HEK293T (cell line): ENCODE results near the gene B4GALT7.
"Not testable (repeated sequence)": the region's sequence is repeated elsewhere in the genome, so short reads cannot be mapped to it uniquely, and the experiment has no call there.

ENCODE experiments used
- CTCF ChIA-PET: fragments of 350-600 bp; formaldehyde crosslinking; extraction: SDS; loops from one replicate; lab custom pipeline; 2021; ENCODE audit warnings: antibody characterized with exemption, inconsistent platforms; lab: Yijun Ruan, JAX
- POLR2A ChIA-PET: fragments of 350-600 bp; formaldehyde crosslinking; extraction: SDS; loops from one replicate; lab custom pipeline; 2020; ENCODE audit warnings: antibody characterized with exemption, inconsistent platforms; lab: Yijun Ruan, JAX
- DNase-seq: peaks from one replicate; pipeline ENCODE4 v3.0.0; 2012; ENCODE audit warnings: mixed read lengths; ENCODE audit errors: extremely low spot score
- ARNT ChIP-seq: fragments of 450-650 bp; IDR thresholded peaks from 2 replicates; pipeline ENCODE4 v1.6.1; 2017; ENCODE audit warnings: mild to moderate bottlenecking
- BHLHE40 ChIP-seq: fragments of 450-650 bp; IDR thresholded peaks from 2 replicates; pipeline ENCODE4 v1.6.1; 2016; ENCODE audit warnings: mild to moderate bottlenecking, moderate library complexity, borderline replicate concordance
- CTBP1 ChIP-seq: fragments of 450-650 bp; IDR thresholded peaks from 2 replicates; pipeline ENCODE4 v1.6.1; 2016; ENCODE audit warnings: borderline replicate concordance
- ELF4 ChIP-seq: fragments of 450-650 bp; IDR thresholded peaks from 2 replicates; pipeline ENCODE4 v1.6.1; 2017; ENCODE audit warnings: antibody characterized with exemption
- FOXA1 ChIP-seq: fragments of 450-650 bp; IDR thresholded peaks from 2 replicates; pipeline ENCODE4 v1.6.1; 2016; ENCODE audit warnings: mild to moderate bottlenecking
- FOXK2 ChIP-seq: fragments of 450-650 bp; IDR thresholded peaks from 2 replicates; pipeline ENCODE4 v1.6.1; 2016; ENCODE audit warnings: mild to moderate bottlenecking
- FOXM1 ChIP-seq: fragments of 450-650 bp; IDR thresholded peaks from 2 replicates; pipeline ENCODE4 v1.6.1; 2017; ENCODE audit warnings: mild to moderate bottlenecking, borderline replicate concordance
- HDGF ChIP-seq: fragments of 450-650 bp; IDR thresholded peaks from 2 replicates; pipeline ENCODE4 v1.6.1; 2017; ENCODE audit warnings: antibody characterized with exemption, borderline replicate concordance
- L3MBTL2 ChIP-seq: fragments of 450-650 bp; conservative IDR thresholded peaks from 2 replicates; pipeline ENCODE4 v1.6.1; 2016; ENCODE audit warnings: mild to moderate bottlenecking
- LEF1 ChIP-seq: fragments of 450-650 bp; IDR thresholded peaks from 2 replicates; pipeline ENCODE4 v1.6.1; 2017; ENCODE audit warnings: mild to moderate bottlenecking, borderline replicate concordance
- NFRKB ChIP-seq: fragments of 450-650 bp; IDR thresholded peaks from 2 replicates; pipeline ENCODE4 v1.6.1; 2016; ENCODE audit warnings: mild to moderate bottlenecking, moderate library complexity
- SP1 ChIP-seq: fragments of 450-650 bp; IDR thresholded peaks from 2 replicates; pipeline ENCODE4 v1.6.1; 2017
- SUZ12 ChIP-seq: fragments of 450-650 bp; IDR thresholded peaks from 2 replicates; pipeline ENCODE4 v1.6.1; 2016; ENCODE audit warnings: mild to moderate bottlenecking
- TARDBP ChIP-seq: fragments of 450-650 bp; IDR thresholded peaks from 2 replicates; pipeline ENCODE4 v1.6.1; 2016
- ZNF384 ChIP-seq: fragments of 450-650 bp; IDR thresholded peaks from 2 replicates; pipeline ENCODE4 v1.6.1; 2016
- TF ChIP-seq, protein P1 (sequence below): fragments of 450-650 bp; IDR thresholded peaks from 2 replicates; pipeline ENCODE4 v1.6.1; 2016

Gene B4GALT7

DNA sequence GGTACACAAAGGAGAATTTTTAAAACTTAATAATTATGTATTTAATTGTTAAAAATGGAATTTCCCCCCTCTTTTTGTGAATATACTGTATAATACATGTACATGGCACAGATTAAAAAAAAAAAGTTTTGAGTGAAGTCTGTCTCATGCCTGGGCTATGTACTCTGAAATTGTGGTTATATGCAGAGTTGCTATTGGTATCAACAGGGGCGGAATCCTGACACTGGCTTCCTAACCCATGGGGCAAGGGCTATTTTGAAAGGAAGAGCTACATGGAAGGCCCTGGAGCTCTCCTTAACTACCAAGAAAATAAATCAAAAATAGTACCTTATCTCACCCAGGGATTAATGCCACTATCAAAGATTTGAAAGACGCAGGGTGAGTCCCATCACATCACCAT is 44.7 kb upstream of the B4GALT7 start:
- TF ChIP-seq L3MBTL2, result no peak
- no peak for TF ChIP-seq ARNT
- TF ChIP-seq FOXM1, result no peak
- no peak for TF ChIP-seq BHLHE40
- no peak for TF ChIP-seq SUZ12
- TF ChIP-seq, protein P1, sequence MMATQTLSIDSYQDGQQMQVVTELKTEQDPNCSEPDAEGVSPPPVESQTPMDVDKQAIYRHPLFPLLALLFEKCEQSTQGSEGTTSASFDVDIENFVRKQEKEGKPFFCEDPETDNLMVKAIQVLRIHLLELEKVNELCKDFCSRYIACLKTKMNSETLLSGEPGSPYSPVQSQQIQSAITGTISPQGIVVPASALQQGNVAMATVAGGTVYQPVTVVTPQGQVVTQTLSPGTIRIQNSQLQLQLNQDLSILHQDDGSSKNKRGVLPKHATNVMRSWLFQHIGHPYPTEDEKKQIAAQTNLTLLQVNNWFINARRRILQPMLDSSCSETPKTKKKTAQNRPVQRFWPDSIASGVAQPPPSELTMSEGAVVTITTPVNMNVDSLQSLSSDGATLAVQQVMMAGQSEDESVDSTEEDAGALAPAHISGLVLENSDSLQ, result no peak
- TF ChIP-seq SP1, result no peak
- no peak for TF ChIP-seq NFRKB
- TF ChIP-seq FOXK2, result no peak
- no peak for DNase-seq
- CTCF ChIA-PET, result no interaction called here
- POLR2A ChIA-PET, result no interaction called here

DNA sequence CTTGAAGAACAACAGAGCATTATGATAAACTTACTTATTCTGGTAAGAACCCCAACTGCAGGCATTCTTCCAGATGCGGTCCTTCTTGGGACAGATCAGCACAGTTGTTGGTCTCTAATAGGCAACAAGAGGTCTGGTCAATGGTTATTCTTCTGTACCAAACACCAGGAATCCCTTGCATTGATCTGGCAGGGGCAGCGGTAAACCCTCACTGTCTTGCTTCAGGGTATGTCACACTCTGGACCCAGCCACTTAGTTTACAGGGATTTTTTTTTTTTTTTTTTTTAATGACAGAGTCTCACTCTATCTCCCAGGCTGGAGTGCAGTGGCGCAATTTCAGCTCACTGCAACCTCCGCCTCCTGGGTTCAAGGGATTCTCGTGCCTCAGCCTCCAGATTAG is 44.3 kb upstream of the B4GALT7 start:
- DNase-seq, result no peak
- TF ChIP-seq ARNT, result no peak
- no peak for TF ChIP-seq FOXA1
- TF ChIP-seq, protein P1, result no peak
- TF ChIP-seq HDGF, result no peak
- no peak for TF ChIP-seq BHLHE40
- no peak for TF ChIP-seq FOXM1
- TF ChIP-seq TARDBP, result no peak
- TF ChIP-seq L3MBTL2, result no peak
- no peak for TF ChIP-seq CTBP1
- TF ChIP-seq ZNF384, result no peak
- TF ChIP-seq SUZ12, result no peak
- TF ChIP-seq NFRKB, result no peak
- no peak for TF ChIP-seq LEF1
- no peak for TF ChIP-seq ELF4
- no peak for TF ChIP-seq SP1
- no peak for TF ChIP-seq FOXK2
- ChIA-PET CTCF (no interaction called here), POLR2A (no interaction called here)

DNA sequence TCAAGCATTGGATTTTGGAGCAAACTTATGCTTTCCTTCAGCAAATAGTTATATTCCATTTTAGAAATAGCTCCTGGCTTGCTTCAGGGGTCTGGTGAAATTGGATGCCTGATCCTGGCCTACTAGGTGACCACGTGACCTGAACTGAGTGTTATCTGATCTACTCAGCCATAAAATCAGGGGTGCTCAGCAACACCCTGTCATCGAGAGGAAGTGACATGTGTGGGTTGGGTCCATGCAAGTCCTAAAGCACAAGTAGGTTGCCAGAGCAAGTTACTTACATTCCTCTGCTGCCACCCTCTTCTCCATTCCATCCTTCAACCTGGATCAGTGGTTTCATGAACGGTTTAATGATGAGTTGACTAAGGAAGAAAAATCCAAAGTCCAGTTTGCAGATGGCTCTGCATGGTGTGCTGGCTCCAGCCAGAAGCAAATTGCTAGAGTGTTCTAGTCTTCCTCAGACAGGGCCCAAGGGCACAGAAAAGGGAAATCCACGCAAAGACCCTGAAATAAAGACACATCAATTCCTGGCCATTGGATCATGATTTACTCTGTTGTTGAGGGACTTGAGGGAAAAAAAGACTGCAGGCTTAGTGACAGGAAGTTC is 42.8 kb upstream of the B4GALT7 start:
- no peak for TF ChIP-seq ARNT
- TF ChIP-seq, protein P1, result peak; percentile 51; the same call in 1 of the 2 replicates
- ChIA-PET CTCF (interaction anchor here (0.6 kb wide), 1 partner anchor 293 kb away, joined by 3 read pairs; no protein-coding TSS in a partner anchor), POLR2A (interaction anchor here (0.6 to 1.4 kb wide), 2 partner anchors 11 to 20 kb away, joined by 3 to 6 read pairs; no protein-coding TSS in a partner anchor)
- no peak for DNase-seq

DNA sequence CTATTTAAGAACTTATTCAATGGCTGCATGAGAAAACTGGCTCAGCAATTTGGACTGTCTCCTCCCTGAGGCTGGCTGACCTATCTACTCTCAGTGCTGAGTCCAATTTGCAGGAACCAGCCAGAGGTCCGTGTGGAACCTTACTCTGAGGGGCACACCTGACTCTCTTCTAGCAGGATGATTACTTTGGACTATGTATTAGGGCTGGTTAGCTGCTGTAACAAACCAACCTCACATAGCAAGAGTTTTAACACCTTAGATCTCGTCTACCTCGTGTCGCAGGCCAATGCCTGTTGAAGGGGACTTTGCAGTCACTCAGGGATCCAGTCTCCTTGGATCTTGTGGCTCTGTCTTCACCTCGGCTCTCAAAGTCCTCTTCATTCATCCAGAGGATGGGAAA is 42.1 kb upstream of the B4GALT7 start:
- POLR2A ChIA-PET, result interaction anchor here (1.1 to 1.4 kb wide), 3 partner anchors 12 to 42 kb away, joined by 4 to 6 read pairs (median 5); partner anchors contain the start of genes B4GALT7 and TMED9
- CTCF ChIA-PET, result interaction anchor here (0.6 kb wide), 2 partner anchors 294 to 575 kb away, joined by 3 to 4 read pairs; no protein-coding TSS in a partner anchor
- no peak for DNase-seq
- TF ChIP-seq, protein P1, result no peak
- TF ChIP-seq FOXM1 (no peak), L3MBTL2 (no peak), CTBP1 (no peak), SUZ12 (no peak), LEF1 (no peak), ELF4 (no peak), NFRKB (no peak), FOXK2 (no peak), SP1 (no peak), TARDBP (no peak), ARNT (no peak), ZNF384 (no peak), HDGF (no peak), FOXA1 (no peak)

DNA sequence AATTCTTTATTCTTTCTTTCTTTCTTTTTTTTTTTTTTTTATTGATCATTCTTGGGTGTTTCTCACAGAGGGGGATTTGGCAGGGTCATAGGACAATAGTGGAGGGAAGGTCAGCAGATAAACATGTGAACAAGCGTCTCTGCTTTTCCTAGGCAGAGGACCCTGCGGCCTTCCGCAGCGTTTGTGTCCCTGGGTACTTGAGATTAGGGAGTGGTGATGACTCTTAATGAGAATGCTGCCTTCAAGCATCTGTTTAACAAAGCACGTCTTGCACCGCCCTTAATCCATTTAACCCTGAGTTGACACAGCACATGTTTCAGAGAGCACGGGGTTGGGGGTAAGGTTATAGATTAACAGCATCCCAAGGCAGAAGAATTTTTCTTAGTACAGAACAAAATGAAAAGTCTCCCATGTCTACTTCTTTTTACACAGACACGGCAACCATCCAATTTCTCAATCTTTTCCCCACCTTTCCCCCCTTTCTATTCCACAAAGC is 40.4 kb upstream of the B4GALT7 start:
- POLR2A ChIA-PET, DNase-seq, CTCF ChIA-PET: not testable (repeated sequence)

DNA sequence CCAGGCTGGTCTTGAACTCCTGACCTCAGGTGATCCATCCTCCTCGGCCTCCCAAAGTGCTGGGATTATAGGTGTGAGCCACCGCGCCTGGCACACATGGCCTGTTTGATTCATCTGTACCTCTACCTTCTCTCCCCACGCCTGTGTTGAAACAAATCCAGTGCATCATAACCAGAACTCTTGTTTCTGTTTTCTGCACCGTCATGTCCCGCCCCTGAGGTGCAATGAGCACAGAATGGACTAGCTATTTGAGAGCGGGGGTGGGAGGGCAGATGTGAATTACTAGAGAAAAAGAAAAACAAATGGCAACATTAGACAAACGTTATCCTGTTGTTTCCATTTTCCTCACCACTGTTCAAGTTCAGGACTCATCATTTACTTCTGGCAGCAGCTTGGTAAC is 34.9 kb upstream of the B4GALT7 start:
- CTCF ChIA-PET, result no interaction called here
- POLR2A ChIA-PET, result no interaction called here
- TF ChIP-seq ARNT, result no peak
- no peak for TF ChIP-seq NFRKB
- no peak for TF ChIP-seq FOXA1
- TF ChIP-seq HDGF, result no peak
- TF ChIP-seq FOXM1, result no peak
- TF ChIP-seq BHLHE40, result no peak
- no peak for TF ChIP-seq SUZ12
- TF ChIP-seq L3MBTL2, result no peak
- no peak for TF ChIP-seq TARDBP
- no peak for TF ChIP-seq ZNF384
- no peak for TF ChIP-seq FOXK2
- no peak for TF ChIP-seq ELF4
- no peak for TF ChIP-seq SP1
- TF ChIP-seq, protein P1, result no peak
- TF ChIP-seq CTBP1, result no peak
- TF ChIP-seq LEF1, result no peak
- DNase-seq, result no peak
